Peyer's patch (tissue), 4 donors: Measurements from ENCODE around the gene ADK. TPM values are rescaled to one million over a fixed set of nuclear protein-coding genes. Genes with fewer than 3 reads are reported as not detected.

Source experiments
- DNase-seq, 3 donors: peaks; one replicate each; pipeline ENCODE4 v3.0.0-alpha.2; 2017 to 2019
- H3K27ac ChIP-seq, 4 donors: fragments of 200-600 bp; sonication (generic); one replicate each; pipeline ENCODE4 v1.5.1; 2016 to 2019
- H3K27me3 ChIP-seq, 2 donors: fragments of 200-600 bp; sonication (generic); one replicate each; pipeline ENCODE4 v1.5.1; 2019
- H3K36me3 ChIP-seq, 3 donors: fragments of 200-600 bp; sonication (generic); one replicate each; pipeline ENCODE4 v1.5.1; 2016 to 2019
- H3K4me1 ChIP-seq, 4 donors: fragments of 200-600 bp; sonication (generic); one replicate each; pipeline ENCODE4 v1.5.1; 2016 to 2019
- H3K4me3 ChIP-seq, 4 donors: fragments of 200-600 bp; sonication (generic); 1 replicate in 3 of 4; 2 replicates in 1 of 4; pipeline ENCODE4 v1.5.1; 2016 to 2019; ENCODE audit warnings: mild to moderate bottlenecking in 1 of 4
- H3K9me3 ChIP-seq, 4 donors: fragments of 200-600 bp; sonication (generic); one replicate each; pipeline ENCODE4 v1.5.1; 2016 to 2019; ENCODE audit warnings: mild to moderate bottlenecking in 1 of 4
- POLR2A ChIP-seq, 2 donors: fragments of 450-650 bp; IDR thresholded peaks; one replicate each; pipeline ENCODE4 v1.5.1; 2017; ENCODE audit warnings: antibody characterized with exemption in 2 of 2, mild to moderate bottlenecking in 2 of 2, moderate library complexity in 2 of 2
- total RNA-seq, 4 donors: library from RNA; depleted of rRNA; stranded (reverse); fragments of >200 nt; gene quantifications; one replicate each; pipeline ENCODE4 v1.1.0, GENCODE V29; 2016
- TF ChIP-seq, protein P1 (sequence below), 6 experiments: fragments of 450-650 bp in 4 of 6; fragments of 200-600 bp in 2 of 6; sonication (generic) in 1 of 6; IDR thresholded peaks; one replicate each; pipeline ENCODE4 v1.5.1; 2017 to 2019; ENCODE audit warnings: antibody characterized with exemption in 6 of 6, mild to moderate bottlenecking in 3 of 6, moderate library complexity in 1 of 6

ADK gene
- total RNA-seq, 4 donors from 2014 or later, result 7.4 to 50.3 (median 14.3) TPM

DNA sequence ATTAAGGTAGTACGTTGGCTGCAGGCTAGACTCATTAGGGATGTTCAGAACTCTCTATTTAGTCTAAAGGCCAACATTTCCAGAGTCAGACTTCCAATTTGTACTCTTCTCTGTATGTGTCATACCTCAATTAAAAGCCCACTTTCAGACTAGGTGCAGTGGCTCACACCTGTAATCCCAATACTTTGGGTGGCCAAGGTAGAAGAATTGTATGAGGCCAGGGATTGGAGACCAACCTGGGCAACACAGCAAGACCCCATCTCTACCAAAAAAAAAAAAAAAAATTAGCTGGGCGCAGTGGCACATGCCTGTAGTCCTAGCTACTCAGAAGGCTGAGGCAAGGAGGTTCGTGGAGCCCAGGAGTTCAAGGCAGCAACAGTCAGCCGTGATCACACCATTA lies 484.6 kb downstream of the ADK start:
- DNase-seq, result no peak
- H3K4me3 ChIP-seq, result no peak overlapping the region
- no peaks in the 10 kb centered on the region for H3K9me3 ChIP-seq
- TF ChIP-seq, protein P1, sequence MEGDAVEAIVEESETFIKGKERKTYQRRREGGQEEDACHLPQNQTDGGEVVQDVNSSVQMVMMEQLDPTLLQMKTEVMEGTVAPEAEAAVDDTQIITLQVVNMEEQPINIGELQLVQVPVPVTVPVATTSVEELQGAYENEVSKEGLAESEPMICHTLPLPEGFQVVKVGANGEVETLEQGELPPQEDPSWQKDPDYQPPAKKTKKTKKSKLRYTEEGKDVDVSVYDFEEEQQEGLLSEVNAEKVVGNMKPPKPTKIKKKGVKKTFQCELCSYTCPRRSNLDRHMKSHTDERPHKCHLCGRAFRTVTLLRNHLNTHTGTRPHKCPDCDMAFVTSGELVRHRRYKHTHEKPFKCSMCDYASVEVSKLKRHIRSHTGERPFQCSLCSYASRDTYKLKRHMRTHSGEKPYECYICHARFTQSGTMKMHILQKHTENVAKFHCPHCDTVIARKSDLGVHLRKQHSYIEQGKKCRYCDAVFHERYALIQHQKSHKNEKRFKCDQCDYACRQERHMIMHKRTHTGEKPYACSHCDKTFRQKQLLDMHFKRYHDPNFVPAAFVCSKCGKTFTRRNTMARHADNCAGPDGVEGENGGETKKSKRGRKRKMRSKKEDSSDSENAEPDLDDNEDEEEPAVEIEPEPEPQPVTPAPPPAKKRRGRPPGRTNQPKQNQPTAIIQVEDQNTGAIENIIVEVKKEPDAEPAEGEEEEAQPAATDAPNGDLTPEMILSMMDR (IDR thresholded peaks at IDR 0.05), result no peak
- no peak for TF ChIP-seq POLR2A (IDR thresholded peaks at IDR 0.05)
- H3K4me1 ChIP-seq, result peaks cover 0 to 4% (median 0%) of the 10 kb centered on the region in 4 donors
- H3K27me3 ChIP-seq, result no peaks in the 10 kb centered on the region
- H3K36me3 ChIP-seq, result no peaks in the 10 kb centered on the region
- H3K27ac ChIP-seq, result no peak overlapping the region

DNA sequence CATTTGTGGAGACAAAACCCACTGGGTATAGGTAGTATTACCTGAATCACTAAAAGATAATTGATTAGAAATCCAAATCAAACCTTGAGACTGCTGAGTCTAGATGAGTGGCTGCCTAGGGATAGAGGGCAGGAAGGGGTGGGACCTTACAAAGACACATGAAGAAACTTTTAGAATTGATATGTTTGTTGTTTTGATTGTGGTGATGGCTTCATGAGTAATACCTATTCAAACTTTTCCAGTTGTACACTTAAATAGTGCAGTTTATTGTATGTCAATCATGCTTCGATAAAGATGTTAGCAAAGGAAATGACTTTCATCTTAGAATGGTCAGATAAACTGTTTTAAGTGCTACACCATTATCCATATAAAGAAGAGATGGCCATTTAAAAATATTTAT lies 486.7 kb downstream of the ADK start:
- no peaks in the 10 kb centered on the region for H3K9me3 ChIP-seq
- no peaks in the 10 kb centered on the region for H3K27me3 ChIP-seq
- no peak for DNase-seq
- peaks cover 0 to 4% (median 0%) of the 10 kb centered on the region in 4 donors for H3K4me1 ChIP-seq
- no peak for TF ChIP-seq POLR2A (IDR thresholded peaks at IDR 0.05)
- TF ChIP-seq, protein P1 (IDR thresholded peaks at IDR 0.05), result no peak
- H3K27ac ChIP-seq, result no peak overlapping the region
- no peaks in the 10 kb centered on the region for H3K36me3 ChIP-seq
- H3K4me3 ChIP-seq, result no peak overlapping the region

DNA sequence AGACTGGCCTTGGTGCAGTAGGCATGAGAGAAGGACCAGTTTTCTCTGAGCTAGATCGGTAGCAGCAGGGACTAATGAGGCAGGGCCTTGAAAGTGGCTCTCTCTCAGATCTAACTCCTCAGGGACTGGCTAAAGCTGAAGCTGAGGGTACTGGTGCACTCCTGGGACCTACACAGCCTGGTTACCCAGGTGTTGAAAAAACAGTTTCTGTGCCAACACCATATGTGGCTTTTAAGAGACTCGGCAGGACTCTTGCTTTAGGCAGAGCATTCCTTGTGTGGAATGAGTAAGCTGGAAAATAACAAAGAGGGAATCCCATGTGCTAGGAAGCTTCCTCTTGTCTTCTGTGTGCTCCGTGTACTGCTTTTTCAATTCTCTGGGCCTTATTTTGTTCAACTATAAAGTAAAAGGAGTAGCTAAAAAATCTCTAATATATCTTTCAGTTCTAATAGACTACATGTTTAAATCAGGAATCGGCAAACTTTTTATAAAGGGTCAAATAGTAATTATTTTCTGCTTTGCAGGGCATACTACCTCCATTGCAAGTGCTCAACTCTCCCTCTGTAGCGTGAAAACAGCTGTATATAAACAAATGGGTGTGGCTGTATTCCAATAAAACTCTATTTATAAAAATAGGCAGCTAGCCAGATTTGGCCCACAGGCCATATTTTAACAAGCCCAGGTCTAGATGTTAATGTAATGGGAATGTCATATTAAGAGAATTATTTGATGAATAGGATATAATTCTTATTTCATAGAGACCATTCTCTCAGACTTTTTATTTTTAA lies 489.3 kb downstream of the ADK start:
- no peak for DNase-seq
- Histone ChIP-seq H3K27me3 (no peaks in the 10 kb centered on the region), H3K27ac (no peak overlapping the region), H3K36me3 (no peaks in the 10 kb centered on the region), H3K4me3 (no peak overlapping the region), H3K9me3 (no peaks in the 10 kb centered on the region), H3K4me1 (peaks cover 0 to 4% (median 0%) of the 10 kb centered on the region in 4 donors)
- TF ChIP-seq POLR2A (IDR thresholded peaks at IDR 0.05), result no peak
- TF ChIP-seq, protein P1 (IDR thresholded peaks at IDR 0.05), result no peak

DNA sequence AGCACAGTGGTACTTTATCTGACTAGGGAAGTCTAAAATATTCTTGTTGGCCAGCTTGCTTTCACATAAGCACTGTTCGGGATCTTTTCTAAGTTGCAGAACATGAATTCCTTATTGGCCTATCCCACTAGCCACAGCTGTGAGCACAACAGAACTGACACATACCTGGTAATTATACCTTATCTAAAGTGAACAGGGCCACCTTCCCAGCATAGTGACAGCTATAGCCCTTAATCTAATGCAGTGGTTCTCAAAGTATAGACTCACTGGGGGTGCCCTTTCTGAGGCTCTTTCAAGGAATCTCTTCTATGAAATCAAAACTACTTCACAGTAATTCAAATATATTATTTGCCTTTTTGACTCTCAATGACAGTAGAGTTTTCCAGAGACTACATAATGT lies 490.6 kb downstream of the ADK start:
- H3K27me3 ChIP-seq, result no peaks in the 10 kb centered on the region
- TF ChIP-seq POLR2A (IDR thresholded peaks at IDR 0.05), result no peak
- TF ChIP-seq, protein P1 (IDR thresholded peaks at IDR 0.05), result no peak
- no peak for DNase-seq
- no peaks in the 10 kb centered on the region for H3K9me3 ChIP-seq
- H3K4me1 ChIP-seq, result peaks cover 0 to 4% (median 0%) of the 10 kb centered on the region in 4 donors
- H3K4me3 ChIP-seq, result no peak overlapping the region
- H3K36me3 ChIP-seq, result no peaks in the 10 kb centered on the region
- H3K27ac ChIP-seq, result no peak overlapping the region

DNA sequence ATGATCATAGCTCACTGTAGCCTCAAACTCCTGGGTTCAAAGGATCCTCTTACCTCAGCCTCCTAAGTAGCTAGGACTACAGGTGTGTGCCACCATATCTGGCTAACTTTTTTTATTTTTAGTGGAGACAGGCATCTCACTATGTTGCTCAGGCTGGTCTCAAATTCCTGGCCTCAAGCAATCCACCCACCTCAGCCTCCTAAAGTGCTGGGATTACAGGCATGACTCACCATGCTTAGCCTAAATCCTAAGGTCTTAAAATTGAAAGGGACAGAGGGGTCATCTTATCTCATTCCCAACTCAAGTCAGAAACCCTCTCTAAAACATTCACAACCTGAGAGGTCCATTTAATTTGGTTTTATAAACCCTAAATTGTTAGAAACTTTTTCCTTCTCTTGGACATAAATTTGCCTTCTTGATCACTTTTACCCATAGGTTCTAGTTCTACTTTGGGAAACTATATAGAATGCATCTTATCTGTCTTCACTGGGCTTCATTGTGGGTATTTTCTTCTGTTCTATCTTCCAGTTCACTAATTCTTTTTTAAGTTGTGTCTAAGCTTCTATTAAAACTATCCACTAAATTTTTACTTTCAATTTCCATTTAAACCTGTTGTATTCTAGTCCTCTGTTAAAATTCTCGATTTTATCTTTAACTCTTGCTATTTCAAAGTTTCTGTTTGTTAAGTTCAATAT lies 492.0 kb downstream of the ADK start:
- Histone ChIP-seq H3K9me3 (no peaks in the 10 kb centered on the region), H3K27me3 (no peaks in the 10 kb centered on the region), H3K4me1 (peaks cover 0 to 4% (median 0%) of the 10 kb centered on the region in 4 donors), H3K36me3 (no peaks in the 10 kb centered on the region), H3K4me3 (no peak overlapping the region), H3K27ac (no peak overlapping the region)
- DNase-seq, result no peak
- TF ChIP-seq POLR2A (IDR thresholded peaks at IDR 0.05), result no peak
- TF ChIP-seq, protein P1 (IDR thresholded peaks at IDR 0.05), result no peak
